ENCODE results near the gene TMPRSS6. TPM values are rescaled to one million over a fixed set of nuclear protein-coding genes. Genes with fewer than 3 reads are reported as not detected.

Gene TMPRSS6
- total RNA-seq, 1 experiment from 2014 or later = not detected

GRCh38 chr22:37103656-37104452 lies 5.7 kb downstream of the TMPRSS6 start:
- no peak for TF ChIP-seq CTCF (IDR thresholded peaks at IDR 0.05; ENCODE audit: unreplicated experiment)
- POLR2A ChIA-PET = no interaction called here
- intact Hi-C loops (cut with micrococcal nuclease) = no loop called here
- no peaks in the 10 kb centered on the region for H3K9me3 Mint-ChIP-seq (ENCODE audit: unreplicated experiment)
- no peaks in the 10 kb centered on the region for H3K4me1 Mint-ChIP-seq (ENCODE audit: insufficient read depth, unreplicated experiment)
- peaks cover 48% of the 10 kb centered on the region for H3K27me3 Mint-ChIP-seq (ENCODE audit: insufficient read depth, unreplicated experiment)
- no peak overlapping the region for H3K4me3 Mint-ChIP-seq (ENCODE audit: unreplicated experiment)
- CTCF ChIA-PET = interaction anchor here (0.6 to 1.4 kb wide), 3 partner anchors 83 to 249 kb away, joined by 3 read pairs; no protein-coding TSS in a partner anchor
- no peaks in the 10 kb centered on the region for H3K36me3 Mint-ChIP-seq (ENCODE audit: insufficient read depth, unreplicated experiment)
- no peak overlapping the region for H3K27ac Mint-ChIP-seq (ENCODE audit: low read depth, unreplicated experiment)
- DNase-seq (ENCODE audit: unreplicated experiment) = no peak
- BruUV-seq (replicated peaks) = no TSS peak

DNA sequence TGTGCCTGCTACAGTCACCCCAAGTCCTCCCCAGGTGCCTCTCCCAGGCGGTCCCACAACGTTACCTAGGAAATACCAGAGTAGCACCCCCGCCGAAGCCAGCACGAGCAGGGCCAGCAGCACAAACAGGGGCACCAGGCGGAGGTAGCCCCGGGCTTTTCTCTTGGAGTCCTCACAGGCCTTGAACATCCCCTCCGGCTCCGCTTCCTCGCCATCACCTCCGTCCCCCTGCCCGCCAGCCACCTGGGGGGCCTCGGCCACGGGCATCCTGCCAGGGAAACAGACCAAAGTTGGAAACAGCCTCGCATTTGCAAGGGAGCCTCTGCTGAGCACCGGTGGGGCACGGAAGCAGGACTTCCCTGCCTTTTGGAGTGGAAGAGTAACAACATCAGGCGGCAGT lies 6.4 kb downstream of the TMPRSS6 start:
- no peak overlapping the region for H3K4me3 Mint-ChIP-seq (ENCODE audit: unreplicated experiment)
- no peak for DNase-seq (ENCODE audit: unreplicated experiment)
- H3K36me3 Mint-ChIP-seq (ENCODE audit: insufficient read depth, unreplicated experiment) = no peaks in the 10 kb centered on the region
- intact Hi-C loops (cut with micrococcal nuclease) = no loop called here
- TF ChIP-seq CTCF (IDR thresholded peaks at IDR 0.05; ENCODE audit: unreplicated experiment) = no peak
- ChIA-PET POLR2A (no interaction called here), CTCF (interaction anchor here (0.6 kb wide), 1 partner anchor 250 kb away, joined by 3 read pairs; no protein-coding TSS in a partner anchor)
- H3K27ac Mint-ChIP-seq (ENCODE audit: low read depth, unreplicated experiment) = no peak overlapping the region
- H3K9me3 Mint-ChIP-seq (ENCODE audit: unreplicated experiment) = no peaks in the 10 kb centered on the region
- peaks cover 55% of the 10 kb centered on the region for H3K27me3 Mint-ChIP-seq (ENCODE audit: insufficient read depth, unreplicated experiment)
- no TSS peak for BruUV-seq (replicated peaks)
- H3K4me1 Mint-ChIP-seq (ENCODE audit: insufficient read depth, unreplicated experiment) = no peaks in the 10 kb centered on the region

DNA sequence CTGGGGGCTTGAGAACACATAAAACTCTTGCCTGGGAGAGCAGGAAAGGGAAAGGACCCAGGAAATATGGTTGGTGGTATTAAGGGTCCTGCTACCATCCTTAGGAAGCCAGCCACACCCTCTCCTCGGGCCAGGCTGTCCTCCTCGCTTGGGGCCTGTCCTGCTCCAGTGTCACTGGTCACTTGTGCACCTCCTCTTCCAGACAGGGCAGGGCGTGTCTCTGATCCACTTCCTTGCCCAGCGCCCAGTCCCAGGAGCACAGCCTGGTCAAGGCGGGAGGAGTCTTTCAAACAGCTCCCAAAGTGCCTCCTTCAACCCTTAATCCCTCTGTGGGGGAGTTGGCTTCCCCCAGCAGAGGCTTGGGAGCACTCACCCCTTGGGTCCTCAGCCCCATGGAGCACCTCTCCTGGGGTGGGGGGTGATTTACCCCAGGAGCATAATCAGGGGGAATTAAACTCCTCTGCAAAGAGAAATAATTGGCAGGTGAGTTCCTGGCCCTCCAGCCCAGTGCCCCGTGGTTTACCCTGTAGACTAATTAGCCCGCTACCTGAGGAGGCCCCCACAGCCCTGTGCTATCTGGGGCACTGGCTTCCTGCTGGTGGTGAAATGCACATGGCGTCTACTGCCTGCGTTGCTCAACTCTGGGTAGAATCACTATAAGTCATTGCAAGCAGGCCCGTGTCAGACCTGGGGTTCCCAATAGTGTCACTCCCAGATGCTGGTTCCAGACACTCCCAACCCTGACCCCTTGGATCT lies 8.0 kb downstream of the TMPRSS6 start:
- no peak for DNase-seq (ENCODE audit: unreplicated experiment)
- no peak overlapping the region for H3K27ac Mint-ChIP-seq (ENCODE audit: low read depth, unreplicated experiment)
- intact Hi-C loops (cut with micrococcal nuclease) = no loop called here
- no peaks in the 10 kb centered on the region for H3K4me1 Mint-ChIP-seq (ENCODE audit: insufficient read depth, unreplicated experiment)
- no peaks in the 10 kb centered on the region for H3K9me3 Mint-ChIP-seq (ENCODE audit: unreplicated experiment)
- H3K27me3 Mint-ChIP-seq (ENCODE audit: insufficient read depth, unreplicated experiment) = peaks cover 61% of the 10 kb centered on the region
- no TSS peak for BruUV-seq (replicated peaks)
- CTCF ChIA-PET = no interaction called here
- no peaks in the 10 kb centered on the region for H3K36me3 Mint-ChIP-seq (ENCODE audit: insufficient read depth, unreplicated experiment)
- no peak for TF ChIP-seq CTCF (IDR thresholded peaks at IDR 0.05; ENCODE audit: unreplicated experiment)
- POLR2A ChIA-PET = interaction anchor here (1.1 kb wide), 1 partner anchor 13 kb away, joined by 3 read pairs; no protein-coding TSS in a partner anchor
- H3K4me3 Mint-ChIP-seq (ENCODE audit: unreplicated experiment) = no peak overlapping the region

- intact Hi-C loops (cut with micrococcal nuclease) = no loop called here
- no TSS peak for BruUV-seq (replicated peaks)
- H3K9me3 Mint-ChIP-seq (ENCODE audit: unreplicated experiment) = no peaks in the 10 kb centered on the region
- POLR2A ChIA-PET = interaction anchor here (0.7 to 1.1 kb wide), 2 partner anchors 12 to 23 kb away, joined by 3 read pairs; no protein-coding TSS in a partner anchor
- H3K36me3 Mint-ChIP-seq (ENCODE audit: insufficient read depth, unreplicated experiment) = no peaks in the 10 kb centered on the region
- DNase-seq (ENCODE audit: unreplicated experiment) = no peak
- H3K4me1 Mint-ChIP-seq (ENCODE audit: insufficient read depth, unreplicated experiment) = no peaks in the 10 kb centered on the region
- H3K27me3 Mint-ChIP-seq (ENCODE audit: insufficient read depth, unreplicated experiment) = peaks cover 65% of the 10 kb centered on the region
- no peak overlapping the region for H3K27ac Mint-ChIP-seq (ENCODE audit: low read depth, unreplicated experiment)
- no peak for TF ChIP-seq CTCF (IDR thresholded peaks at IDR 0.05; ENCODE audit: unreplicated experiment)
- H3K4me3 Mint-ChIP-seq (ENCODE audit: unreplicated experiment) = no peak overlapping the region
- CTCF ChIA-PET = interaction anchor here (0.6 kb wide), 1 partner anchor 66 kb away, joined by 3 read pairs; no protein-coding TSS in a partner anchor
Measured at GRCh38 chr22:37100589-37101127, 8.9 kb downstream of the TMPRSS6 start.

All from MCF 10A (cell line).